HCT116 (cell line): ENCODE data around the gene DTX1.

Experiments
- ATF3 ChIP-seq: IDR thresholded peaks from 2 replicates; pipeline ENCODE4 v1.6.1; 2012
- CBX3 ChIP-seq: IDR thresholded peaks from 2 replicates; pipeline ENCODE4 v1.6.1; 2012; ENCODE audit warnings: low read depth
- POLR2A ChIP-seq: IDR thresholded peaks from 2 replicates; pipeline ENCODE4 v1.7.0; 2011; ENCODE audit warnings: borderline replicate concordance; ENCODE audit not compliant: insufficient read depth, insufficient read length; ENCODE audit errors: extremely low read depth

DNA sequence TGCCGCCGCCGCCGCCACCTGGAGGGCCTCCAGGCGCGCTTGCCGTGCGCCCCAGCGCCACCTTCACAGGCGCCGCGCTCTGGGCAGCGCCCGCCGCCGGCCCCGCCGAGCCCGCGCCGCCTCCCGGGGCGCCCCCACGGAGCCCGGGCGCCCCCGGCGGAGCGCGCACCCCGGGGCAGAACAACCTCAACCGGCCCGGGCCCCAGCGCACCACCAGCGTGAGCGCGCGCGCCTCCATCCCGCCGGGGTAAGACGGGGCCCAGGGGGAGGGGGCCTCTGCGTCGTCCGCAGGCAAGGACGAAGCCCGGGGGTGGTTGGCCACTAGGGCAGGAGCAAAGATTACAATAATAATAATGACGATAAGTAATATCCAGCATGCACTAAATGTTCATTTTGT lies 21.3 kb downstream of the DTX1 start:
- TF ChIP-seq CBX3 (no peak), ATF3 (no peak), POLR2A (no peak)
